Large intestine (tissue), 3 donors: ENCODE measurements around the gene INPP5D. TPM values are rescaled to one million over a fixed set of nuclear protein-coding genes. Genes with fewer than 3 reads are reported as not detected.

Experiments used
- DNase-seq, 2 donors: peaks; one replicate each; pipeline versions ENCODE4 v3.0.0 to v3.0.0-alpha.2; 2013
- H3K27ac ChIP-seq: one replicate; pipeline ENCODE4 v1.5.1; 2013; ENCODE audit warnings: low read length
- H3K27me3 ChIP-seq: 2 replicates; pipeline ENCODE4 v1.6.1; 2013; ENCODE audit warnings: low read length; ENCODE audit not compliant: control insufficient read depth, insufficient read depth
- H3K36me3 ChIP-seq: 2 replicates; pipeline ENCODE4 v1.6.1; 2013; ENCODE audit warnings: low read length; ENCODE audit not compliant: control insufficient read depth, insufficient read depth
- H3K4me1 ChIP-seq: one replicate; pipeline ENCODE4 v1.6.1; 2013; ENCODE audit warnings: low read length; ENCODE audit not compliant: control insufficient read depth, insufficient read depth
- H3K4me3 ChIP-seq: one replicate; pipeline ENCODE4 v1.5.1; 2013; ENCODE audit warnings: low read length
- H3K9me3 ChIP-seq: one replicate; pipeline ENCODE4 v1.6.1; 2013; ENCODE audit warnings: mild to moderate bottlenecking, low read depth, low read length, moderate library complexity; ENCODE audit not compliant: control insufficient read depth
- WGBS: methylation state at CpG from one replicate; pipeline ENCODE4 v1.1.5; 2013; ENCODE audit warnings: low lambda C conversion rate; ENCODE audit not compliant: insufficient coverage; 5-methylcytosine and 5-hydroxymethylcytosine counted together
- polyA plus RNA-seq: library from polyadenylated mRNA; unstranded; fragments of 120-200 nt; gene quantifications from one replicate; pipeline ENCODE4 v1.2.1, GENCODE V29; 2013

The INPP5D gene
- polyA plus RNA-seq, 1 donor, result 12.6 TPM

DNA sequence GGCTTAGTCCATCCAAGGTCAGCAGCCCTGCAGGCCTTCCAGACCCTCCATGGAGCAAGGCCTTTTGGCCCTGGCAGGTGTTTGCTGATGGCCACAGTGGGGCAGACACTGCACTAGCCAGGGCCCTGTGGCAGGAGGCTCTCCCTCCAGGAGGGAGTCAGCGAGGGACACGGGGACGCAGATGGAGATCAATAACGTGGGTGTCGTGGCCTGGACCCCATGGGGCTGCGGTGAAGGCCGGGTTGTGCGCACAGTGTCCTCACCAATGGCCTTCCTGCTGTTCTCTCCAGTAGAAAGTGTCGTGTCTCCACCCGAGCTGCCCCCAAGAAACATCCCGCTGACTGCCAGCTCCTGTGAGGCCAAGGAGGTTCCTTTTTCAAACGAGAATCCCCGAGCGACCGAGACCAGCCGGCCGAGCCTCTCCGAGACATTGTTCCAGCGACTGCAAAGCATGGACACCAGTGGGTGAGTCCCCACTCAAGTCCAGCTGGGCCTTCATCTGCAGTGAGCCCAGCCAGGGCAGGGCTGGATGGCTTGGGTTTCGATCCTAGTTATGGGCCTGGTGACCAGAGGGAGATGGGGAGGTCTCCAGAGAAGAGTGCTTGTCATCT, 65.4 kb downstream of the INPP5D start:
- no peak for DNase-seq
- Histone ChIP-seq H3K36me3 (no peaks in the 10 kb centered on the region), H3K4me3 (no peak overlapping the region)

DNA sequence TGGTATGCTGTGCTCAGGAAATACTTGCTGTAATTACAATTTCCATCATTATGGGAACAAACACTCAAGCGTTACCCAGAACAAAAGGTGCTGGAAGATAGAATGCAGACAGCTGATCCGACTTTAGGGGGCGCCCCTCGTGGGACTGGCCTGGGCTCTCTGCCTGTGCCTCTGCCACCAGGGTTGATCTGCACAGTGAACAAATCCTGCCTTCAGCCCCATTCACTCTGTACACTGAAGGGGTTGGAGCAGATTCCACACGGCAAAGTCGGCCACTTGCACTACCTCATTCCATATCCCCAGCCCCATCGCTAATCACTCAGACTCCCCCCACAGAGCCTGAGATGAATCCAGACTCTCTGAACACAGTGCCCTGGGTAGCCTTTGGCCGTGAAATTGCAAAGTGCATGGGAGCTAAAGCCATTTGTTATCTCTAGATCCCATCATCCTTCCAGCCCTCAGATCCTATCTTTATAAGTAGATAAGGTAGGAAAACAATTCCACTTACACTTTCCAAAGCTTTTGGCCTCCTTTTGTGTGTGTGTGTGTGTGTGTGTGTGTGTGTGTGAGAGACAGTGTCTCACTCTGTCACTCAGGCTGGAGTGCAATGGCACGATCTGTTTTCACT, 69.3 kb downstream of the INPP5D start:
- Histone ChIP-seq H3K4me3 (no peak overlapping the region), H3K27me3 (peaks cover 2% of the 10 kb centered on the region), H3K36me3 (no peaks in the 10 kb centered on the region), H3K9me3 (no peaks in the 10 kb centered on the region), H3K4me1 (peaks cover 5% of the 10 kb centered on the region), H3K27ac (no peak overlapping the region)
- 40% methylated on average over 1 of the region's 9 CpGs for WGBS
- no peak for DNase-seq

More for the DNA sequence above, 65.4 kb downstream of the INPP5D start:
- Histone ChIP-seq H3K27ac (no peak overlapping the region), H3K4me1 (peaks cover 2% of the 10 kb centered on the region), H3K9me3 (no peaks in the 10 kb centered on the region), H3K27me3 (peaks cover 2% of the 10 kb centered on the region)
- no CpG with 5 or more reads among the region's 20 CpGs for WGBS

DNA sequence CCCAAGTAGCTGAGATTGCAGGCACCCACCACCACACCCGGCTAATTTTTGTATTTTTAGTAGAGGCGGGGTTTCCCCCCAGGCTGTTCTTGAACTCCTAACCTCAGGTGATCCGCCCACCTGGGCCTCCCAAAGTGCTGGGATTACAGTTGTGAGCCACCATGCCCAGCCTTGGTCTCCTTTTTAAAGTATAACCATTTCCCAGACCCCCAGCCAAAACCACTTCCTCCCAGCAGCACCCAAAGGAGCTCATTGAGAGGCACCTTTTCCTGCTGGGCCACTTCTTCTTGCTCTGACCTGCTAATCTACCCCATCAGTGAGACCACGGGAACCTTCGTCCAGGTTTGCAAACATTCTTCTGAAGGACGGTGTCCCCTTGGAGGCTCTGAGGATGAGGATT, 69.9 kb downstream of the INPP5D start:
- Histone ChIP-seq H3K36me3 (no peaks in the 10 kb centered on the region), H3K9me3 (no peaks in the 10 kb centered on the region), H3K27me3 (peaks cover 2% of the 10 kb centered on the region), H3K27ac (no peak overlapping the region), H3K4me3 (no peak overlapping the region), H3K4me1 (peaks cover 5% of the 10 kb centered on the region)
- WGBS, result 80% methylated on average over 1 of the region's 6 CpGs
- DNase-seq, result no peak

DNA sequence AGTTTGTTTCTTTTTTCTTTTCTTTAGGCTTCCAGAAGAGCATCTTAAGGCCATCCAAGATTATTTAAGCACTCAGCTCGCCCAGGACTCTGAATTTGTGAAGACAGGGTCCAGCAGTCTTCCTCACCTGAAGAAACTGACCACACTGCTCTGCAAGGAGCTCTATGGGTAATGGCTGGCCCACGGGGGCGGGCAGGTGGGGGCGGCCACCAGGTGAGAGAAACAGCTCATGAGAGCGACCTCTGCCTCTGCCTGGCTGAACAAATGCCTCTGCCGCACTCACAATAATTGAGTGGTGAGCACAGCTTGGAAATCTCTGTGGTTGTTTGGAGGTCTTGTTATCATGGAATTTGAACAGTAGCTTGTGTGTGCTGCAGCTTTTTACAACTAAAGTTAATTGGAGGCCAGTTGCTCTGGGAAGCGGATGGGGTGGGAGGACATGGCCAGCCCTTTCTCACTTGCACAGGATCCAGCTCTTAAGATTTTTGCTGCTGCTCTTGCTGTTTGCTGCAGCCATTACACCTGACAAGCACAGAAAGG, 70.4 kb downstream of the INPP5D start:
- no peaks in the 10 kb centered on the region for H3K36me3 ChIP-seq

DNA sequence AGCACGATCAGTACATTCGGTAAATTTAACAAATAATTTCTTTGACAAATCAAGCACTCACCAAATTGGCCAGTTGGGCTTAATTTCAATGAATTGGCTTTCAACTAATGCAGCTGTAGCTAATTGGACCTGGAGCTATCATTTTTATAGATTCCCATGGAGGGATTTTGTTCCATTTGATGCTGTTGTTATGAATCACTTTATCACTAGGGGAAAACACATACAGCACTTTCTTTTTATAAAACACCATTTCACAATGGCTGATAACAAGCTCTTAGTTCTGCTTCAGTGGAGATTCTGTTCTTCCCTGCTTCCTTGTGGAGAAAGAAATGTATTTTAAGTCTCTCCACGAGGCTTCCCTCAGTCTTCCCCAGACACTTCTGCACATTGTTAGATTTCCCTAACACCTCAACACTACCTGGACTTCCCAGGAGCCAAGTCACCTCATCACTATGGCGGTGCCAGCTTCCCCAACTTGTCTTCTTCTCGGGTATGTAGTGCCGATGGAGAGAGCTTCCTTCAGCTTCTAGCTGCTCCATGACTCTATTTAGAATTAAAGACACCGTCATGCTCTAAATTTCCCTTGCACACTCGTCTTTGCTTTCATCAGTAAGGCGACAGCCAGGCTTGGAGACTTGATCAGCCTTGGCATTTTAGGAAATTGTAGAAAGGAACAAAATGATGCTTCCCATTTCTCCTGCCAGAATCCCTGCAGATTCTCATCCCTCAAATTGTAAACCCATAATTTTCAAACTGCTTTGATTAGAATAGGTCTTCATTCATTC, 72.0 kb downstream of the INPP5D start:
- 93% methylated on average over 3 of the region's 9 CpGs for WGBS
- H3K4me1 ChIP-seq, result peaks cover 5% of the 10 kb centered on the region
- peaks cover 2% of the 10 kb centered on the region for H3K27me3 ChIP-seq
- no peak for DNase-seq
- H3K36me3 ChIP-seq, result no peaks in the 10 kb centered on the region
- H3K4me3 ChIP-seq, result no peak overlapping the region
- H3K27ac ChIP-seq, result no peak overlapping the region
- H3K9me3 ChIP-seq, result no peaks in the 10 kb centered on the region

More for the DNA sequence above, 70.4 kb downstream of the INPP5D start:
- WGBS, result no CpG with 5 or more reads among the region's 7 CpGs
- no peak overlapping the region for H3K4me3 ChIP-seq
- peak in 1 of 2 donors; percentile 9 for DNase-seq
- peaks cover 2% of the 10 kb centered on the region for H3K27me3 ChIP-seq
- H3K27ac ChIP-seq, result no peak overlapping the region
- no peaks in the 10 kb centered on the region for H3K9me3 ChIP-seq
- H3K4me1 ChIP-seq, result peaks cover 5% of the 10 kb centered on the region

DNA sequence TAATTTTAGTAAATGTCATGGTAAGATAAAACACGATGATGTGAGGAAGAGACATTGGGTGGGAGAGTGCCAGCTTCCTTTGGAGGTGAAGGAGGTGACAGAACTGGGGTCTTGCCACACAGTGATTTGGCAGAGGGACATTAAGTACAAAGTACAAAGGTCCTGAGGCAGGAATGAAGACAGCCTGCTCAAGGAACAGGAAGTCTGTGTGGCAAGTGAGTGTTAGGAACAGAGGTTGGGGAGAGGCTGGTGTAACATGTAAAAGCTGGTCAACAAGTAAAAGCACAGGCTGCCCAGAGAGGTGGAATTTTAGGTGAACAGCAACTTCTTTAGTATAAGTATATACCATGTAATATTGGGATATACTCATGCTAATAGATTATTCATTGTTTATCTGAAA, 73.1 kb downstream of the INPP5D start:
- no peak overlapping the region for H3K4me3 ChIP-seq
- H3K4me1 ChIP-seq, result peaks cover 5% of the 10 kb centered on the region
- WGBS, result 71% methylated on average over 1 of the region's 1 CpG
- no peaks in the 10 kb centered on the region for H3K9me3 ChIP-seq
- peaks cover 2% of the 10 kb centered on the region for H3K27me3 ChIP-seq
- H3K36me3 ChIP-seq, result no peaks in the 10 kb centered on the region
- no peak overlapping the region for H3K27ac ChIP-seq
- DNase-seq, result peak; percentile 13 to 50

DNA sequence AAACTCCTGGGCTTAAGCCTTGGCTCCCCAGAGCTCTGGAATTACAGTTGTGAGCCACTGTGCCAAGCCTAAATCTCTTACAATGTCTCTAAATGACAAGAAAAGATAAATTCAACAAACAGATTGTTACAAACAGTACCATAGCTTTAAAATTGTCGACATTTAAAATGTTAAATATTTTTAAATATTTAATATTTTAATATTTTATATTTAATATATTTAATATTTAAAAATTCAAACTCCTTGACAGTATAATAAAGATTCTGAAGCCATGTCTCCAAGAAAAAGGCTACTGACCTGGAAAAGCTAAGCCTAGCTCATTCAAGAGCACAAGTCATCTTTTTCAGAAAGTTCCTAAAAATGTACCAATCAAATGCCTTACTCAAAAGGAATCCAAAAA, 75.3 kb downstream of the INPP5D start:
- peaks cover 3% of the 10 kb centered on the region for H3K4me1 ChIP-seq
- H3K27ac ChIP-seq, result no peak overlapping the region
- no peaks in the 10 kb centered on the region for H3K27me3 ChIP-seq
- no peak for DNase-seq
- H3K36me3 ChIP-seq, result no peaks in the 10 kb centered on the region
- H3K4me3 ChIP-seq, result no peak overlapping the region
- WGBS, result no CpG with 5 or more reads among the region's 1 CpG
- no peaks in the 10 kb centered on the region for H3K9me3 ChIP-seq

DNA sequence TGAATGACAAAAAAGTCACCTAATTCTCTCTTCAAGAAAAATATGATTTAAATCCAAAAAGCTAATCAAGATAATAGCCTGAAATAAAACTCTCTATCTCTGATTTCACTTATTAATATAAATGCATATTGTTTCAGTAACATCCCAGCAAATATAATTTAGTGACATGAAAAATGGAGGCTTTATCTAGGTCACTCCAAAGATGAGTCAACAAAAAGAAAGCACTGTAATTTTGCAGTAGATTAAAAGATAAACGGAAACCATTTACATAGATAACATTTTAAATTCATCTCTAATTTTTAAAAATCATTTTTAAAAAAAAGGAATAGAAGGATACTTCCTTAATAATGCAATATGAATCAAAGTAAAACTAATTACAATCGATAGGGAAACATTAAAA, 76.9 kb downstream of the INPP5D start:
- H3K9me3 ChIP-seq, result no peaks in the 10 kb centered on the region

DNA sequence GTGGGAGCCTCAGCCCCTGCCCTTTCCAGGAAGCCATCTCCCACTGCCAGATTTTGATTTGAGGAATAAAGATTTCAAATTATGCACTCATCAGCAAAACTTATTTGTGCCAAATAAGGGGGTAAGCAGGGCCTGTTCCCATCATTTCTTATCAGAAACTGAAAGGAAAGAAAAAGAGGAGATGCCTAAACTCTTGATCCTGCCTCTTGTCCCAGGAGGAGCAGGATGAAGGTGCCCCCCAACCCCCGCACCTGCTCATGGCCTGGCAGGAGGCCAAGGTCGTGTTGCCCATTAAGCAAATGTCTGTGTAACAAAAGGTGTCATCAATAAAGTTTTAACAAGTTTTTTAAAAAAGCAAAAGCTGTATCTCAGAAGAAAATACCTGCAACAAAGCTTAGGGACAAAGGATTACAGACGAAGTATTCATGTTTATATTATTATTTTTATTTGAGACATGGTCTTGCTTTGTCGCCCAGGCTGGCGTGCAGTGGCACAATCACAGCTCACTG, 80.0 kb downstream of the INPP5D start:
- WGBS, result 100% methylated on average over 1 of the region's 5 CpGs
- Histone ChIP-seq H3K4me1 (no peaks in the 10 kb centered on the region), H3K27me3 (peaks cover 2% of the 10 kb centered on the region), H3K36me3 (no peaks in the 10 kb centered on the region), H3K27ac (no peak overlapping the region), H3K9me3 (no peaks in the 10 kb centered on the region), H3K4me3 (no peak overlapping the region)
- no peak for DNase-seq

More for the DNA sequence above, 76.9 kb downstream of the INPP5D start:
- Histone ChIP-seq H3K4me3 (no peak overlapping the region), H3K27ac (no peak overlapping the region), H3K27me3 (peaks cover 2% of the 10 kb centered on the region), H3K36me3 (no peaks in the 10 kb centered on the region), H3K4me1 (peaks cover 3% of the 10 kb centered on the region)
- no peak for DNase-seq
- 86% methylated on average over 2 of the region's 2 CpGs for WGBS

DNA sequence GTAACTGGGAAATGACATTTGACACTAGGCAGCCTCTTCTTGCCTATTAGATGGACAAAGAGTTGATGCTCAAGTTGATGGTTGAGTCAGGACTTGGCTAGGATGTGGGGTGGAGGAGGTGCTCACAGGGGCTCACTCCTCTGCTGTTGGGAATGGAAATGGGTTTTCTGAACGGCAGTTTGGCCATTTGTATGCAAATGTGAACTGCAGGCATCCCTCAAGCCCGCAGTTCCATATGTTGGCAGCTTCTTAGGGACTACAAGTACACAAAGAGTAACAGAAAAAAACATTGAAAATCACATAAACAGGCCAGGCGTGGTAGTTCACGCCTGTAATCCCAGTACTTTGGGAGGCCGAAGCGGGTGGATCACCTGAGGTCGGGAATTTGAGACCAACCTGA, 80.8 kb downstream of the INPP5D start:
- H3K9me3 ChIP-seq, result no peaks in the 10 kb centered on the region
- no CpG with 5 or more reads among the region's 7 CpGs for WGBS
- no peaks in the 10 kb centered on the region for H3K4me1 ChIP-seq
- no peak for DNase-seq
- no peaks in the 10 kb centered on the region for H3K36me3 ChIP-seq
- no peak overlapping the region for H3K27ac ChIP-seq
- peaks cover 2% of the 10 kb centered on the region for H3K27me3 ChIP-seq
- no peak overlapping the region for H3K4me3 ChIP-seq
